Measurements from ENCODE around the gene RFX2. TPM values are rescaled to one million over a fixed set of nuclear protein-coding genes. Genes with fewer than 3 reads are reported as not detected.

RFX2 gene
- total and polyA plus RNA-seq, 4 experiments from 2014 or later, result 3.6 to 6.7 (median 5.8) TPM

DNA sequence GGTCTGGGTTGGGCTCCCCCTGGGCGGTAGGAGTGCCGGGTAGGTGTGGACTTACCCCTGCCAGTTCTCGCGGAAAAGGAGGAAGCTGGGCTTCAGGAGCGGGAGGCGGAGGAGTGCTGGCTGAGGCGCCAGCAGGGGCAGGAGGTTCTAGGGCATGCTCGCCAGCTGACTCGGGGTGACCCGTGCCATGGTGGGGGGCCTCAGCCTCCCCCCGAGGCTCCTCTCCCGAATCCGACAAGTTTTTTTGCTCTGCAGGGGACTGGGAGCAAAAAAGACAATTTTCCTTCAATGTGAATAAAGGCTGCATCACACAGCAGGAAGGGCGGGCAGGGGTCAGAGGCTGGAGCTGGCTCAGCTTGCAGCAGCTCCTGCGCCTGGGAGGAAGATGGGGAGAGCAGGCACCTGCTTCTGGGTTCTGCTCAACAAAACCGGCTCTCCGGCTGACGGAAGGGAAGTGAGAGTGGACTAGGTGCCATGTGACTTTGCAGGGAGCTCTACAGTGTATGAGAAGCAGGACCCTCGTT lies 158.9 kb downstream of the RFX2 start:
- H3K9me3 ChIP-seq (ENCODE audit: control insufficient read depth in 1 of 2, low read length in 2 of 2), result no peaks in the 10 kb centered on the region
- H3K27me3 ChIP-seq (ENCODE audit: insufficient read depth, low read length), result no peaks in the 10 kb centered on the region
- Mint-ChIP-seq H3K27me3 (no peaks in the 10 kb centered on the region), H3K27ac (peak overlapping the region; percentile 48 to 97 (median 79)), H3K4me1 (peaks cover 65 to 94% (median 77%) of the 10 kb centered on the region in 4 donors), H3K9me3 (no peaks in the 10 kb centered on the region), H3K4me3 (peak overlapping the region in 5 of 8 donors; percentile 17 to 89 (median 29)), H3K36me3 (peaks cover 0 to 32% of the 10 kb centered on the region in 2 donors)
- no peaks in the 10 kb centered on the region for H3K36me3 ChIP-seq (ENCODE audit: insufficient read depth, low read length)
- no peak overlapping the region for H3K4me3 ChIP-seq (ENCODE audit: low read length in 2 of 2)
- CTCF ChIA-PET (ENCODE audit: partially characterized antibody), result interaction anchor here (0.6 to 7.1 kb wide), 8 partner anchors 9 to 444 kb away, joined by 3 to 60 read pairs (median 4); partner anchors contain the start of gene NDUFA11
- no peak for DNase-seq
- intact Hi-C loops (cut with micrococcal nuclease), result no loop called here
- peaks cover 98% of the 10 kb centered on the region for H3K4me1 ChIP-seq (ENCODE audit: insufficient read depth, low read length)
- peak overlapping the region; percentile 64 for H3K27ac ChIP-seq (ENCODE audit: low read depth, low read length)
- POLR2A ChIA-PET (ENCODE audit: partially characterized antibody), result interaction anchor here (0.5 to 6.7 kb wide), 6 partner anchors 11 to 1848 kb away, joined by 3 to 104 read pairs (median 4); partner anchors contain the start of genes RANBP3 and VMAC

DNA sequence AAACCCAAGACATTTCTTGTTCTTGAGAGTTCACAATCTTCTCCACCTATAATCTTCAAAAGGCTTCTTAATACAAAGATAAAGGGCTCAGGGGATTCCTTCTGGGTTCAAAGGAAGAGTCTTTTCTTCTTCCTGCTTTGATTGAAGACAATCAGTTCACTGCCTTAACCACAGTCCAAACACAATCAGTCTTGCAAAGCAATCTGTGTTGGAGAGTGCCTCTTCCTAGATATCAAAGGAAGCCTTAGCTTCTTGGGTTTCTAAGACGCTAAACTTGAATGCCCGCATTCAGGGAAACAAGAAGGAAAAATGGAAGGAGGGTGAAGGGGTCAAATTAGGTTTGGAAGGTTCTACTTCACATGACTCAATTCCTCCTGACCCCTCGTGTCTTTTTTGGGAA lies 159.6 kb downstream of the RFX2 start:
- Histone ChIP-seq H3K9me3 (ENCODE audit: control insufficient read depth in 1 of 2, low read length in 2 of 2) (no peaks in the 10 kb centered on the region), H3K4me3 (ENCODE audit: low read length in 2 of 2) (no peak overlapping the region), H3K27ac (ENCODE audit: low read depth, low read length) (peak overlapping the region; percentile 64), H3K27me3 (ENCODE audit: insufficient read depth, low read length) (no peaks in the 10 kb centered on the region), H3K36me3 (ENCODE audit: insufficient read depth, low read length) (no peaks in the 10 kb centered on the region), H3K4me1 (ENCODE audit: insufficient read depth, low read length) (peaks cover 94% of the 10 kb centered on the region)
- no peaks in the 10 kb centered on the region for H3K27me3 Mint-ChIP-seq
- intact Hi-C loops (cut with micrococcal nuclease), result loop anchor here (1.0 kb wide), 1 partner anchor 12 kb away; no protein-coding TSS in a partner anchor
- ChIA-PET CTCF (ENCODE audit: partially characterized antibody) (interaction anchor here (1.2 to 7.1 kb wide), 4 partner anchors 8 to 47 kb away, joined by 3 to 60 read pairs (median 4); partner anchors contain the start of gene NDUFA11), POLR2A (ENCODE audit: partially characterized antibody) (interaction anchor here (1.5 to 6.7 kb wide), 6 partner anchors 8 to 123 kb away, joined by 4 to 104 read pairs (median 14); partner anchors contain the start of genes NDUFA11, RANBP3 and VMAC)
- peak overlapping the region; percentile 9 to 89 (median 64) for H3K4me3 Mint-ChIP-seq
- H3K36me3 Mint-ChIP-seq, result peaks cover 0 to 29% of the 10 kb centered on the region in 2 donors
- DNase-seq, result peak in 1 of 5 donors; percentile 12
- H3K9me3 Mint-ChIP-seq, result no peaks in the 10 kb centered on the region
- peak overlapping the region; percentile 73 to 98 (median 92) for H3K27ac Mint-ChIP-seq
- peaks cover 65 to 96% (median 79%) of the 10 kb centered on the region in 4 donors for H3K4me1 Mint-ChIP-seq

DNA sequence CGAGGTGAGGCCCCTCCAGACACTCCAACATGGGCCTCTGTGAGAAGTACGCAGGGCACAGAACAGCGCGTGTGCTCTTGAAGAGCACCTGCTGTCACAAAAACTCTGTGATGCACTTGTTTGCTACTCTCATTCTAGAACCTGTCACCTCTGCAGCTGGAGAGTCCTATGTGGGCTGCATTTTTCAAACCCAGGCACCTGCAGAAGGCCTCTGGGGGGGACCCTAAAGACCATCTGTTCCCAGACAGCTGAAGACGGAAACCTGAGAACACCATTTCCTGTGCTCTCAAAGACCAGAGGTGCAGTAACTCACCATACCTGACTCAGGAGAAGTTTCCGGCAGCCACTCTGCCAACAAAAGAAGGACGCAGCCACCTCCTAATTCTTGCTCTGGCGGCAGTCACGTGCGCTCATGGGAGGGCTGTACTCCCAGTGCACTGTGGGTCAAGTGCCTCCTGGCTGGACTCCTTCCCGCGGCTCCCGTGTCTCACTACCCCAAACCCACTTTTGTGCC lies 160.5 kb downstream of the RFX2 start:
- peak overlapping the region; percentile 83 to 98 (median 94) for H3K27ac Mint-ChIP-seq
- DNase-seq, result peak; percentile 33 to 63 (median 41)
- peak overlapping the region; percentile 64 for H3K27ac ChIP-seq (ENCODE audit: low read depth, low read length)
- H3K4me1 ChIP-seq (ENCODE audit: insufficient read depth, low read length), result peaks cover 87% of the 10 kb centered on the region
- H3K27me3 ChIP-seq (ENCODE audit: insufficient read depth, low read length), result no peaks in the 10 kb centered on the region
- H3K27me3 Mint-ChIP-seq, result no peaks in the 10 kb centered on the region
- peaks cover 68 to 95% (median 82%) of the 10 kb centered on the region in 4 donors for H3K4me1 Mint-ChIP-seq
- intact Hi-C loops (cut with micrococcal nuclease), result loop anchor here (1.0 kb wide), 1 partner anchor 12 kb away; no protein-coding TSS in a partner anchor
- CTCF ChIA-PET (ENCODE audit: partially characterized antibody), result interaction anchor here (0.5 to 7.1 kb wide), 7 partner anchors 10 to 215 kb away, joined by 3 to 60 read pairs (median 5); partner anchors contain the start of gene NRTN
- peak overlapping the region; percentile 65 to 89 (median 80) for H3K4me3 Mint-ChIP-seq
- H3K9me3 Mint-ChIP-seq, result no peaks in the 10 kb centered on the region
- H3K36me3 Mint-ChIP-seq, result peaks cover 0 to 35% of the 10 kb centered on the region in 2 donors
- H3K4me3 ChIP-seq (ENCODE audit: low read length in 2 of 2), result peak overlapping the region in 1 of 2 donors; percentile 34
- no peaks in the 10 kb centered on the region for H3K9me3 ChIP-seq (ENCODE audit: control insufficient read depth in 1 of 2, low read length in 2 of 2)
- POLR2A ChIA-PET (ENCODE audit: partially characterized antibody), result interaction anchor here (0.6 to 6.7 kb wide), 6 partner anchors 9 to 122 kb away, joined by 5 to 104 read pairs (median 14); partner anchors contain the start of genes NDUFA11, RANBP3 and VMAC
- H3K36me3 ChIP-seq (ENCODE audit: insufficient read depth, low read length), result no peaks in the 10 kb centered on the region

DNA sequence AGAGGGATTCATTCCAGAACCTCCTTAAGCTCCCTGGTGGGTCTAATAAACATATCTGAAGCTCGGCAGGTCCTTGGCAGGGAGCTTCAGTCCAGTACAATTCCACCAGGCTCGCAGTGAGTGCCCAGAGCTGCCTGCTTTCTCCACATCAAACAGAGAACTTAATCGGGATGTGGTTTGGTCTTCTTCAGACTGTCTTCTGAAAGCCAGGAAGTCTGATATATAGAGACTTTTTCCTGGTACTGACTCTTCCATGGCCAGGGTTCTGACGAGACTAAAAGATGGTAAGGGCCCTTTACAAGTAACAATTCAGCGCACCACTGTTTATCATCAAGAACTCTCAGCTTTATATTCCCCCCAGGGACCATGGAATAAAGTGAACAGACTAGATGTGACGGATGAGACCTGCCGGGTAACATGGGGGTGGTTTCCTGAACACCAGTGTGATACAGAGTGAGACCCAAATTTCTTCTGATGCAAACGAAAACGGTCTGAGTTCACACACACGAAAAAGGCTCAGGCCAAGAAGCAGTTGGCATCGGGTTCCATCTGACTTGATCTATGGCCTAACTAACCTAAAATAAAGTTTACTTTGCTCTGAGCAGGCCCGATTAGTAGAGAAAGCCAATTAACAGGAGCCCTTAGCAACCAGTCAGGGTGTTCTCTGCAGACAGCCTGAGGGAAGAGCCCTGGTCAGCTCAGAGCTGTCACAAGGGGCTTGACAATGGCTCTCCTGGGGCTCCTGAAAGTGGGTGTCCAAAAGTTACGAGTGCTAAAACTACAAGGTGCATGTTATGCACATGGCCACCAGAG lies 161.3 kb downstream of the RFX2 start:
- H3K27ac ChIP-seq (ENCODE audit: low read depth, low read length), result peak overlapping the region; percentile 64
- Mint-ChIP-seq H3K36me3 (peaks cover 0 to 30% of the 10 kb centered on the region in 2 donors), H3K4me1 (peaks cover 64 to 87% (median 77%) of the 10 kb centered on the region in 4 donors), H3K4me3 (peak overlapping the region; percentile 21 to 89 (median 80)), H3K27ac (peak overlapping the region; percentile 83 to 98 (median 94)), H3K9me3 (no peaks in the 10 kb centered on the region), H3K27me3 (no peaks in the 10 kb centered on the region)
- peak overlapping the region in 1 of 2 donors; percentile 34 for H3K4me3 ChIP-seq (ENCODE audit: low read length in 2 of 2)
- H3K36me3 ChIP-seq (ENCODE audit: insufficient read depth, low read length), result no peaks in the 10 kb centered on the region
- H3K9me3 ChIP-seq (ENCODE audit: control insufficient read depth in 1 of 2, low read length in 2 of 2), result no peaks in the 10 kb centered on the region
- peaks cover 78% of the 10 kb centered on the region for H3K4me1 ChIP-seq (ENCODE audit: insufficient read depth, low read length)
- no peaks in the 10 kb centered on the region for H3K27me3 ChIP-seq (ENCODE audit: insufficient read depth, low read length)
- intact Hi-C loops (cut with micrococcal nuclease), result no loop called here
- POLR2A ChIA-PET (ENCODE audit: partially characterized antibody), result interaction anchor here (0.8 to 6.7 kb wide), 7 partner anchors 10 to 120 kb away, joined by 3 to 104 read pairs (median 7); partner anchors contain the start of genes NDUFA11, RANBP3 and VMAC
- peak in 1 of 5 donors; percentile 32 for DNase-seq
- CTCF ChIA-PET (ENCODE audit: partially characterized antibody), result interaction anchor here (0.7 to 7.1 kb wide), 9 partner anchors 9 to 1027 kb away, joined by 3 to 60 read pairs (median 4); partner anchors contain the start of genes NDUFA11 and NRTN

DNA sequence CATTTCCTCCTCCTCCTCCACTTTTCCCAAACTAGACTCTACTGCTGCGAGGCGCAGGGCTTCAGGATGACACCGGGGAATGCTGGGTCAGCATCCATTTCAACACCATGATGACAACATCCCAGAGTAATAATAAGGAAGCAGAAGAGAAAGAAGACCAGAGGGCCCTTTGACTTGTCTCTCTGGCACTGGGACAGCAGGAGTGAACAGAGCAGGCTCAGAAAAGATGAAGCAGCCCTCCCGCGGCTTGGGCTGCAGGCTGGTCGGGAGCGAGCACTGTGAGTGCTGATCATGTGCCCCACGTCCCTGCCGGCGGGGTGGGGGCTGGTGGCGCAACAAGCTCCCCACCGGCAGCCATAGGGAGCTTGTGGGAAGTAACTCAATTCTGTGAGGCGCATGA lies 162.9 kb downstream of the RFX2 start:
- Mint-ChIP-seq H3K4me3 (peak overlapping the region in 3 of 8 donors; percentile 38 to 61 (median 40)), H3K27me3 (no peaks in the 10 kb centered on the region), H3K27ac (peak overlapping the region in 6 of 7 donors; percentile 36 to 94 (median 82)), H3K9me3 (no peaks in the 10 kb centered on the region), H3K36me3 (peaks cover 0 to 20% of the 10 kb centered on the region in 2 donors), H3K4me1 (peaks cover 50 to 76% (median 65%) of the 10 kb centered on the region in 4 donors)
- H3K36me3 ChIP-seq (ENCODE audit: insufficient read depth, low read length), result no peaks in the 10 kb centered on the region
- H3K4me1 ChIP-seq (ENCODE audit: insufficient read depth, low read length), result peaks cover 63% of the 10 kb centered on the region
- POLR2A ChIA-PET (ENCODE audit: partially characterized antibody), result interaction anchor here (6.7 kb wide), 1 partner anchor 15 kb away, joined by 104 read pairs; no protein-coding TSS in a partner anchor
- CTCF ChIA-PET (ENCODE audit: partially characterized antibody), result interaction anchor here (1.2 to 7.1 kb wide), 3 partner anchors 20 to 43 kb away, joined by 4 to 60 read pairs (median 6); partner anchors contain the start of gene NDUFA11
- no peak overlapping the region for H3K27ac ChIP-seq (ENCODE audit: low read depth, low read length)
- intact Hi-C loops (cut with micrococcal nuclease), result no loop called here
- H3K4me3 ChIP-seq (ENCODE audit: low read length in 2 of 2), result no peak overlapping the region
- H3K9me3 ChIP-seq (ENCODE audit: control insufficient read depth in 1 of 2, low read length in 2 of 2), result no peaks in the 10 kb centered on the region
- DNase-seq, result no peak
- H3K27me3 ChIP-seq (ENCODE audit: insufficient read depth, low read length), result no peaks in the 10 kb centered on the region

DNA sequence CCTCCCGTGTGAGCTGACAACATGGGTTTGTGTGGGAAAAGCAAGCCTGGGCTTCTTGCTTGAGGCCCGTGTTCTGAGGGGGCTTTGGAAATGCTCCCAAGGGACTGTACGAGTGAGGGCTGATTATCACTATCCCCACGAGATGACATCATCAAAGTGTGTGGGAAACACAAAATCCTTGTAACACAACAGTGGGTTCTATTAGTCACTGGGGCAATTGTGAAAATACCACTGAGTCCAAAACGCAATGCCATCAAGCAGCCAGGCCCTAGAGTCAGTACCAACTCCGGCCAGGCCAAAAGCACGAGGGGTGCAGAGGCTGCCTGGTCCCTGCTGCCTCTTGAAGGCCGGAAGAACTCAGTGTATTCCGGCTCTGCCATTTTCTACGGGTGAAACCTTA lies 166.7 kb downstream of the RFX2 start:
- H3K27me3 Mint-ChIP-seq, result no peaks in the 10 kb centered on the region

More for the DNA sequence above, 166.7 kb downstream of the RFX2 start:
- Mint-ChIP-seq H3K4me3 (no peak overlapping the region), H3K4me1 (peaks cover 23 to 47% (median 28%) of the 10 kb centered on the region in 4 donors), H3K9me3 (no peaks in the 10 kb centered on the region), H3K36me3 (peaks cover 13 to 33% of the 10 kb centered on the region in 2 donors), H3K27ac (peak overlapping the region in 4 of 7 donors; percentile 29 to 73 (median 31))
- no peak for DNase-seq
- no peaks in the 10 kb centered on the region for H3K9me3 ChIP-seq (ENCODE audit: control insufficient read depth in 1 of 2, low read length in 2 of 2)
- ChIA-PET CTCF (ENCODE audit: partially characterized antibody) (interaction anchor here (2.8 kb wide), 1 partner anchor 25 kb away, joined by 10 read pairs; no protein-coding TSS in a partner anchor), POLR2A (ENCODE audit: partially characterized antibody) (interaction anchor here (0.8 to 1.2 kb wide), 2 partner anchors 18 to 40 kb away, joined by 3 read pairs; partner anchors contain the start of gene NDUFA11)
- H3K4me3 ChIP-seq (ENCODE audit: low read length in 2 of 2), result no peak overlapping the region
- peaks cover 25% of the 10 kb centered on the region for H3K4me1 ChIP-seq (ENCODE audit: insufficient read depth, low read length)
- H3K27ac ChIP-seq (ENCODE audit: low read depth, low read length), result no peak overlapping the region
- intact Hi-C loops (cut with micrococcal nuclease), result no loop called here
- no peaks in the 10 kb centered on the region for H3K27me3 ChIP-seq (ENCODE audit: insufficient read depth, low read length)
- peaks cover 21% of the 10 kb centered on the region for H3K36me3 ChIP-seq (ENCODE audit: insufficient read depth, low read length)
